Measurements from ENCODE around the gene PKNOX2.

The PKNOX2 gene

DNA sequence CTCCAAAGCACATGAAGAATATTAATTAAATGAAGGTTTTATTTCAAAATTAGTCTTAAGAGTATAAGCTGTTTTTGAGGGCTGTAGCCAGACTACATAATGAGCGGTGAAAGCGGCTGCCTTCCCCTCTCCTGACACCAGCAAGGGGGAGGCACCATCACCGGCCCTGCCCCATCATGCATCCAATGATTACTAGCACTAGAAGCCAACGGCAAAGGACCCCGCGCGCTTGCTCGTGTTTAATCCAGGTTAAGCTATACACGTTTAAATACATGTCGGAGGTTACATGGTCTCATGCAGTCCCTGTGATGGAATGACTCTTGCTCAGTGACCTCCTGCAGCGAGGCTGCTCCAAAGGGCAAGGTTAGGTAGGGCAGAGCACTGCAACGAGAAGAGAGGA, 281.2 kb downstream of the PKNOX2 start:
- H3K4me3 ChIP-seq: no peak overlapping the region
- in situ Hi-C loops (cut with MboI; ENCODE audit: low sequenced_read_pairs): no loop called here

DNA sequence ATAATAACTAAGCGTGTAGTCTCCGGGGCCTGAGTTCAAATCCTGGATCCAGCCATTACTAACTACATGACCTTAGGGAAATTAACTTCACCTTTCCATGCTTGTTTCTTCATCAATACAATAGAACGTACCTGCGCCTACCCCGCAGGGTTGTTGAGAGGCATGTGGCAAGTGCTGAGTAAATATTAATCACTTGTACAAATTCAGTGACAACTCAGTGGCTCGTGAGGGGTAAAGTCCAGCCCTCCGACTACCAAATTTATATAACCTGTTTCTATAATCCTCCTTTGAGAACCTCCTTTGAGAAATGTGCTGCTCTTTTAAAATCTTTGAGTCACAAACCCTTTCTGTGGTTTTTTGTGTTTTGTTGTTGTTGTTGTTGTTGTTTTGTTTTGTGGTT, 281.7 kb downstream of the PKNOX2 start:
- in situ Hi-C loops (cut with MboI; ENCODE audit: low sequenced_read_pairs): no loop called here
- no peaks in the 10 kb centered on the region for H3K36me3 ChIP-seq (replicated peaks)
- peaks cover 12% of the 10 kb centered on the region for H3K4me1 ChIP-seq
- H3K27me3 ChIP-seq (ENCODE audit: low read depth): no peaks in the 10 kb centered on the region
- H3K4me3 ChIP-seq: no peak overlapping the region
- H3K9me3 ChIP-seq: no peaks in the 10 kb centered on the region
- no peak for DNase-seq (ENCODE audit: low spot score in 2 of 2)

More for the DNA sequence above, 281.2 kb downstream of the PKNOX2 start:
- DNase-seq (ENCODE audit: low spot score in 2 of 2): no peak
- Histone ChIP-seq H3K4me1 (peaks cover 12% of the 10 kb centered on the region), H3K9me3 (no peaks in the 10 kb centered on the region), H3K27me3 (ENCODE audit: low read depth) (no peaks in the 10 kb centered on the region), H3K36me3 (replicated peaks) (no peaks in the 10 kb centered on the region)

DNA sequence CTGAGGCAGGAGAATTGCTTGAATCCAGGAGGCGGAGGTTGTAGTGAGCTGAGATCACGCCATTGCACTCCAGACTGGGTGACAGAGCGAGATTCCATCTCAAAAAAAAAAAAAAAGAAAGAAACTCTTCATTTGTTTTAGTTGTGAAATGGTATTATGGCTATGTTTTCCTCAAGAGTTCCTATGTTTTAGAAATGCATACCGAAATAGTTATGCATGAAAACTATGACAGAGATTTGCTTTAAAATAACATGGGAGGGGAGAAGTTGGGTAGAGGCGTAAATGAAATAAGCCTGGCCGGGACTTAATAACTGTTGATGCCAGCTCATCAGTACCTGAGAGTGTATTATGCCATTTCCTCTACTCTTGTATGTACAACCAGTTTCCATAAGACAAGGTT, 283.2 kb downstream of the PKNOX2 start:
- DNase-seq (ENCODE audit: low spot score in 2 of 2): no peak
- Histone ChIP-seq H3K9me3 (no peaks in the 10 kb centered on the region), H3K36me3 (replicated peaks) (no peaks in the 10 kb centered on the region), H3K4me3 (no peak overlapping the region), H3K4me1 (peaks cover 12% of the 10 kb centered on the region), H3K27me3 (ENCODE audit: low read depth) (no peaks in the 10 kb centered on the region)
- in situ Hi-C loops (cut with MboI; ENCODE audit: low sequenced_read_pairs): no loop called here

DNA sequence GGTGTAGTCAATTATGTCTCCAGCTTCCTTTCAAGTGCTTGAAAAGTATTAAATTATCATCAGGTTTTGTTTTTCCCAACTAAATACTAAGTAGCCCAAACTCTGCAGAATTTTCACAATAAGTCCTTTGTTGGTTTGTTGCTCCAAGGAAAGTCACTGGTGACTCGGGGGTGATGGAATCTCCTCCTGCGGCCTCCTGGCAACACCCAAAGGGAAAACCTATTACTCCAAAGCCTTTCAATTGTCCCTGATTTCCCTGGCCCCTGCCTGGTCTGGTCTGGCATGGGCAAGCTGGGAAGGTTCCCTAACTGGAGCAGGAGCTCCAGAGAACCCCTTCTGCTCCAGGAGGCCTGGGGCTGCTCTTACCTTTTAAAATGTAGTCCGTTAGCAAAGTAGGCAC, 283.6 kb downstream of the PKNOX2 start:
- no peaks in the 10 kb centered on the region for H3K9me3 ChIP-seq
- H3K27me3 ChIP-seq (ENCODE audit: low read depth): no peaks in the 10 kb centered on the region
- in situ Hi-C loops (cut with MboI; ENCODE audit: low sequenced_read_pairs): no loop called here
- no peak for DNase-seq (ENCODE audit: low spot score in 2 of 2)
- peaks cover 12% of the 10 kb centered on the region for H3K4me1 ChIP-seq
- H3K36me3 ChIP-seq (replicated peaks): no peaks in the 10 kb centered on the region
- no peak overlapping the region for H3K4me3 ChIP-seq

DNA sequence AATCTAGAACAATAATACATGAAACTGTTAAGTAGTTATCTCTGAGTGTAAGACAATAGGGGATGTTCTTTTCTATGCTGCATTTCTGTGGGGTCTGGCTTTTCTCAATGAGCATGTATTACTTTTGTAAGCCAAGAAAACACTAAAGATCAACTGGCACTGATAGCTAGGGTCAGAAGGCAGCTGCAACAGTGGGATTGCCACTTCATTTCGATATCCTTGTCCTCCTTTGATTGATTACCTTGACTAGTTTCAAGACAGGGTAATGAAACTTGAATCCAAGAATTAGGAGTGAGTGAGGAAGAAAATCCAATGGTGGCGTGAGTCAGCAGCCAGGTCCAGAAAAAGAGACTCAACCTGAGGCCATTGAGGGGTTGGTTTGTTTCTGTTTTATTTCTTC, 285.0 kb downstream of the PKNOX2 start:
- DNase-seq (ENCODE audit: low spot score in 2 of 2): no peak
- in situ Hi-C loops (cut with MboI; ENCODE audit: low sequenced_read_pairs): no loop called here
- peaks cover 3% of the 10 kb centered on the region; the same call in 1 of the 2 replicates for H3K36me3 ChIP-seq (replicated peaks)

DNA sequence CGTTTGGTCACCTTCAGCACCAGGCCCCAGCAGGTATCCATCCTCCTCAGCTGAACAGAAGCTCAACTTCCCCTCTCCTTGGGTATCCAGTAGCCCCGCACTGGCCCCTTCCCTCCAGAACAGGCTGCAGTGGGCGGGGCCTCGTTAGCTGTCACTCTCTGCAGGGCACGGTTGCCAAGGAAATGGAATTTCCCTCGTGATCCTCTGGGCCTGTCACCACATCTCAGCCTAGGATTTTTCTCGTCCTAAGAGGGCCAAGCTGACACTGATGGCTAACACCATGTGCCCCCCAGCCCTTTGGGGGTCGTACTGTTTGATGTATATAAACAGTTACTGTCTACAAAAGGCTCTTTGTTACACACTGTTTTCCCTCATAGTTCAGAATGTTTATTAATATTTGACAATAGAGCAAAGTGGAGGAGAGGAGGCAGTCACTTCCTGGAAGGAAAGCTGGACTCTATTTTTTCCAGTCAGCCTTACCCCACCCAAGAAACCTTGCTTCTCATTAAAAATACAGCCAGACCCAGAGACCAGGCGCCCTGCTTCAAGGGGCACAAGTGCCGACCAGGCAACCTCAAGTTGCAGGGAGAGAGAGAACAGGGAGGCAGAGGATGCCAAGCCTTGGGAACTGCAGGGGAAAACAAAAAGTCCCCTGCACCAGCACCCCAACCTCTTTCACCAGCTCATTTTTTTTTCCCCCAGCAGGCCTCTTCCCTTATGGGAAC, 287.0 kb downstream of the PKNOX2 start:
- Histone ChIP-seq H3K27me3 (ENCODE audit: low read depth) (no peaks in the 10 kb centered on the region), H3K9me3 (no peaks in the 10 kb centered on the region), H3K4me1 (peaks cover 4% of the 10 kb centered on the region), H3K36me3 (replicated peaks) (peaks cover 3% of the 10 kb centered on the region; the same call in 1 of the 2 replicates), H3K4me3 (no peak overlapping the region)
- in situ Hi-C loops (cut with MboI; ENCODE audit: low sequenced_read_pairs): no loop called here
- peak; percentile 33 to 70 for DNase-seq (ENCODE audit: low spot score in 2 of 2)

More for the DNA sequence above, 285.0 kb downstream of the PKNOX2 start:
- Histone ChIP-seq H3K4me3 (no peak overlapping the region), H3K27me3 (ENCODE audit: low read depth) (no peaks in the 10 kb centered on the region), H3K4me1 (peaks cover 4% of the 10 kb centered on the region), H3K9me3 (no peaks in the 10 kb centered on the region)

DNA sequence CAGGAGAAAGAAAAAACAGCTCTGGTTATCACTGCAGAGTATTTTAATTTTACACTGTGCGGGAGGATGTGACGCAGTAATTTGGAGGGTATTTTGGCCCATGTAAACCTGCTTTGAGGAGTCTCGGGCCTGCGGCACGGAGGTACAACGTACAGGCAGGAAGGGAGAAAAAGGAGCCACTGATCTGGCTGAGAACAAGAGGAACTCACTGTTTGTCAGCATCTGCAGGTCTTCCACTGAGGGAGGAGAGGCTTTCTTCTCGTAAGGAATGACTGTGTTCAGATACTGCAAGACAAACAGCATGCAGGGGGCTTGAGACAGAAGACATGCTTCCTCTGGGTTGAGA, 287.5 kb downstream of the PKNOX2 start:
- Histone ChIP-seq H3K4me3 (no peak overlapping the region), H3K9me3 (no peaks in the 10 kb centered on the region), H3K4me1 (peaks cover 4% of the 10 kb centered on the region), H3K36me3 (replicated peaks) (peaks cover 3% of the 10 kb centered on the region; the same call in 1 of the 2 replicates), H3K27me3 (ENCODE audit: low read depth) (no peaks in the 10 kb centered on the region)
- DNase-seq (ENCODE audit: low spot score in 2 of 2): no peak
- in situ Hi-C loops (cut with MboI; ENCODE audit: low sequenced_read_pairs): no loop called here

DNA sequence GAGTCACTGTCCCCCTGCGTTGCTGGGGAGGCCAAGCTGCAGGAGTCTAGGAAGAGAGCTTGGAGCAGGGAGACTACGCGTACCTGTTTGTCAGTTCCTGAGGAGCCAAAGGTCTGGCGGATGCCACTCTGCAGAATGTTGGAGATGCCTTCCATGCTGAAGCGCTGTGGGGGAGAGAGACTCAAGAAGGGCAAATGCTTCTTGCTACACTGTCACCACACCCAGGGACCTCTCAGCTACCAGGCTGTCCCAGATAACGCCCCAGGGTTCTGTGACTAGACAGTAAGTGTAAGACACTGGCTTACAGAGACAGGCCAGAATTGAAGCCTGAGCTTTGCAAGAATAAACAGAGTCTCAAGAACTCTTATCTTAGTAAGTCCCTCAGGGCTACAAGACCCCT, 289.5 kb downstream of the PKNOX2 start:
- H3K9me3 ChIP-seq: no peaks in the 10 kb centered on the region
- peaks cover 20% of the 10 kb centered on the region for H3K4me1 ChIP-seq
- in situ Hi-C loops (cut with MboI; ENCODE audit: low sequenced_read_pairs): no loop called here
- peaks cover 3% of the 10 kb centered on the region for H3K36me3 ChIP-seq (replicated peaks)
- no peak for DNase-seq (ENCODE audit: low spot score in 2 of 2)
- no peak overlapping the region for H3K4me3 ChIP-seq
- no peaks in the 10 kb centered on the region for H3K27me3 ChIP-seq (ENCODE audit: low read depth)

DNA sequence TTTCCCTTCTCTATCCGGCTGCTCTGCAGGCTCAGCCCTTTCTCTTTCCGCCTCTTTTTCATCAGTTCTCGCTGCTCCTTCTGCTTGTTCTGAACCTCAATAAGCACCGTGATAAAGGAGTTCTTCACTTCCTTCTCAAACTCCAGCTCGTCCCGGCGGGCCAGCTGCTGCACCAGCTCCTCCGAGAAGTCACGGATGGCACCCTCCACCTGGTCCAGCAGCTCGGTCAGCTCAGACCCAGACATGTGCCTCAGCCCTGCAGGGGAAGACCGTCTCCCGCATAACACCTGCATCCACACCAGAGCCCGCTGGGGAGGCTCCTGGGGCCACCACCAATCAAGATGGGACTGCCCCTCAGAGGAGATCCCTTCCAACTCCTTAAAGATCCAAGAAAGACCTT, 291.3 kb downstream of the PKNOX2 start:
- Histone ChIP-seq H3K27me3 (ENCODE audit: low read depth) (no peaks in the 10 kb centered on the region), H3K36me3 (replicated peaks) (peaks cover 3% of the 10 kb centered on the region), H3K4me3 (no peak overlapping the region), H3K4me1 (peaks cover 20% of the 10 kb centered on the region), H3K9me3 (no peaks in the 10 kb centered on the region)
- no peak for DNase-seq (ENCODE audit: low spot score in 2 of 2)
- in situ Hi-C loops (cut with MboI; ENCODE audit: low sequenced_read_pairs): no loop called here

DNA sequence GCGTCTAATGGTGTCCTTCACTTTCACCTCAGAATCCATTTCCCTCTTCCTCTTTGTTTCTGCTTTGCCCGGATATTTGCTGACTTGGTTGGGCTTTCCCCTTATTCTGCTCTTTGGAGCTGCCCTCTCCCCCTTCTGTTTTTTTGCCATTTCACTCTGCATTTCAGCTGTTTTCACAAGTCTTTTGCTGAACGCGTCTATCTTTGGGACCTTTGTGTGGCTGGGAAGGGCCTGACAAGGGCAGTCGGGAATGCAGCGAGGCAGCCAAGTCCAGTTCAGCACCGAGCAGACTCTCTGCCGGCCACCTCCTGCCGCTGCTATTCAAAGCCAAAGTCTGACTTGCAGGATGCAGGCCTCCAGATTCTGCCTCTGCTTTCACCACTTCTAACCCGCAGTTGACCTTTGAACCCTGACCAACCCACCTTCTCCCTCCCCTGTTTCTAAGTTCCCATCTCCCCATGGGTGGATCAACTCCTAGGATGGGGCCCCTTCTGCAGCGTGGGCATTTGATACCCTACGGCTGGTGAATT, 293.3 kb downstream of the PKNOX2 start:
- Histone ChIP-seq H3K27me3 (ENCODE audit: low read depth) (no peaks in the 10 kb centered on the region), H3K4me1 (peaks cover 16% of the 10 kb centered on the region), H3K9me3 (no peaks in the 10 kb centered on the region), H3K4me3 (no peak overlapping the region), H3K36me3 (replicated peaks) (peaks cover 3% of the 10 kb centered on the region)
- DNase-seq (ENCODE audit: low spot score in 2 of 2): peak; percentile 40 to 55
- in situ Hi-C loops (cut with MboI; ENCODE audit: low sequenced_read_pairs): no loop called here

DNA sequence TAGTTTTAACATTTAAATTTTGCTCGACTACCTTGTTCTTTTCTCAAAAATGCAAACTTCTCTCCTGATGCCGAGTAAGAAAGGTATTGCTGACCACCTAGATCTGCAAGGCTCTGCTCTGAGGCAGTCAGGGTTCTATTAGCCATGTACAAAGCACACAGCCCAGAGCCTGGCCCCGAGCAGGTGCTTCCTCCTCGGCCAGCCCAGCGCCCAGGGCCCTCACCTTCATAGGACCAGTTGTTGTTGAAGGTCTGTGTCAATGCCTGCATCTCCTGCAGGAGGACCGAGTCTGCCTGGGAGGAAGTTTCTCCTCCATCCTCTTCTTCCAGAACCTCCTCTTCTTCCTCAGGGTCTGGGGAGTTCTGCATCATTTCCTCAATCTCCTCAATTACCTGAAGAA, 295.7 kb downstream of the PKNOX2 start:
- DNase-seq (ENCODE audit: low spot score in 2 of 2): no peak
- no peaks in the 10 kb centered on the region for H3K27me3 ChIP-seq (ENCODE audit: low read depth)
- no peak overlapping the region for H3K4me3 ChIP-seq
- peaks cover 16% of the 10 kb centered on the region for H3K4me1 ChIP-seq
- in situ Hi-C loops (cut with MboI; ENCODE audit: low sequenced_read_pairs): no loop called here
- no peaks in the 10 kb centered on the region for H3K9me3 ChIP-seq
- H3K36me3 ChIP-seq (replicated peaks): no peaks in the 10 kb centered on the region; the same call in none of the 2 replicates

DNA sequence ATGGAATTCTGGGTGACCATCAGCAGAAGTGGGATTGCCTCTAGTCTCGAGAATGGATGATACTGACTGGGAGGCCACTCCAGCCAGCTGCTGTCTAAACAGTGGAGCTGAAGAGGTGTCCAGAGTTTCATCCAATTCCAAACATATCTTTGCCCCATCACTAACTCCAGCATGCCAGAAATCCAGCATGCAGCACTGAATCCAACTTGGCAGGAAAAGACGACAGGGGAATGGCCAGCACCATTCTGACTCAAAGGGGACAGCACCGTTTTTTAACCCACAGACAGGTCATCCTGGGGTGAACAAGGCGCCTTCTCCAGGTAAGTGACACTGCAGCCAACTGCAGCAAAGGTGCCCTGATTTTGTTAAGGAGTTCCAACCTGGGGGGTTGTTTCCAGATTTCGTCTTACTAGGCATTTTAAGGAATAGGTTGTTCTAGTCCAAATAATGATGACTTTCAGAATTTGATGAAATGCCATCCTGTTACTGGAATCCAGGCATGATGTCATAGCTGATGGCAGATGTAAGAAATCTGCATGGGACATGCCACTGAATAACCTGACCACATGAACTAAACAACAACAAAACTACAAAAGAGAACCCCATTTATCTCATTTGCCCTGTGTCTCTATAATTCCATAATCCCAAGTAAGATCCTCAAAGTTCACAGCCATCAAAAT, 299.2 kb downstream of the PKNOX2 start:
- Histone ChIP-seq H3K36me3 (replicated peaks) (no peaks in the 10 kb centered on the region; the same call in none of the 2 replicates), H3K27me3 (ENCODE audit: low read depth) (no peaks in the 10 kb centered on the region), H3K4me1 (peaks cover 5% of the 10 kb centered on the region; the same call in 1 of the 2 replicates), H3K9me3 (no peaks in the 10 kb centered on the region), H3K4me3 (no peak overlapping the region)
- in situ Hi-C loops (cut with MboI; ENCODE audit: low sequenced_read_pairs): no loop called here
- DNase-seq (ENCODE audit: low spot score in 2 of 2): no peak

DNA sequence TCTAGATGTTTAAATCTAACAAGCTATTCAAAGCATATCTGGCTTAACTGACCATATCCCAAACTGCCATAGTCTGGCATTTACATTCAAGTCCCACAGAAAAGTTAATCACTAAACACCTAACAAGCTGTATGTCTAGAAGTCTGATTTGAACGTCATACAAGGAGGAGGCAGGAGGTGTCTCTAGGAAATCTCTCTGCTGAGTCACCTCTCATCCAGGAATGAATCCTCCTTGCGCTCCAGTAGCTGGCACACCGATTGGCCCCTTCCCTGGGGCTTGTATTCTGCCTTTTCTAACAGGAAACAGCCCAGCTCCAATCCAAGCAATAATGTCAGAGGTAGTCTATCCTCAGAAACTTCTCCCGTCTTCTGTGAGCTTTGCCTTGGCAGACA, 299.7 kb downstream of the PKNOX2 start:
- Histone ChIP-seq H3K36me3 (replicated peaks) (no peaks in the 10 kb centered on the region; the same call in 1 of the 2 replicates), H3K9me3 (no peaks in the 10 kb centered on the region), H3K4me1 (0 out of 2 replicates have a peak, but pooled peaks cover 3% of the 10 kb centered on the region), H3K27me3 (ENCODE audit: low read depth) (no peaks in the 10 kb centered on the region), H3K4me3 (no peak overlapping the region)
- in situ Hi-C loops (cut with MboI; ENCODE audit: low sequenced_read_pairs): no loop called here
- no peak for DNase-seq (ENCODE audit: low spot score in 2 of 2)

DNA sequence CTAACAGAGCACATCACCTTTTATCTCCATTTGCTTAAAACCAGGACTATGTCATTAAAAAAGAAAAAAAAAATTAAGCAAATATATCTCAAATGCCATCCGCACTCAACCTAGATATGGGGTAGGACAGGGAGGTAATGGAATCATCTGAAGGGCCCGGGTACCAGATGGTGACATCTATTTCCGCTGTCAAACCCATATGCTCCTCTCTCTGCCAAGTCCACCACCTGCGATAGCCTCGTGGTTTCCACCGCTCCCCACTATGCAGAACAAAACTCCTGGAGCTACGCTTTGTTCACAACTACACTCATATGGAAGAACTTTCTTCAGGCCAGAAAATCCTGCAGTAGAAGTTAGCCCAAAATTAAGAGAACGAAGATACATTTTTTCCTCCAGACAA, 300.1 kb downstream of the PKNOX2 start:
- H3K27me3 ChIP-seq (ENCODE audit: low read depth): no peaks in the 10 kb centered on the region
- H3K4me1 ChIP-seq: 0 out of 2 replicates have a peak, but pooled peaks cover 3% of the 10 kb centered on the region
- no peak for DNase-seq (ENCODE audit: low spot score in 2 of 2)
- no peaks in the 10 kb centered on the region for H3K9me3 ChIP-seq
- H3K4me3 ChIP-seq: no peak overlapping the region
- no peaks in the 10 kb centered on the region; the same call in 1 of the 2 replicates for H3K36me3 ChIP-seq (replicated peaks)
- in situ Hi-C loops (cut with MboI; ENCODE audit: low sequenced_read_pairs): no loop called here

Data from HAP-1 (cell line).